K562 (cell line): ENCODE measurements around the gene RARG. TPM values are rescaled to one million over a fixed set of nuclear protein-coding genes. Genes with fewer than 3 reads are reported as not detected.
A peak's percentile ranks its signal among the peaks of the same experiment; 100 is the strongest.

Experiments
- ARNT ChIP-seq, 2 experiments: fragments of 450-650 bp; IDR thresholded peaks; 2 replicates each; pipeline ENCODE4 v1.6.1; 2016; ENCODE audit warnings: mild to moderate bottlenecking in 1 of 2
- BCL6 ChIP-seq: fragments of 250-450 bp; sonication (Bioruptor Pico); IDR thresholded peaks from 2 replicates; pipeline ENCODE4 v1.4.0; 2020
- CBX3 ChIP-seq, 2 experiments: IDR thresholded peaks; 1 replicate in 1 of 2; 2 replicates in 1 of 2; pipeline ENCODE4 v1.6.1; 2012; ENCODE audit warnings: inconsistent platforms in 2 of 2, low read length in 2 of 2, borderline replicate concordance in 1 of 2, control low read depth in 1 of 2
- DEAF1 ChIP-seq: fragments of 450-650 bp; formaldehyde crosslinking; IDR thresholded peaks from 2 replicates; pipeline ENCODE4 v1.4.0; 2020; ENCODE audit warnings: mild to moderate bottlenecking, moderate library complexity
- E2F3 ChIP-seq: fragments of 250-450 bp; sonication (Bioruptor Pico); IDR thresholded peaks from 2 replicates; pipeline ENCODE4 v1.4.0; 2020; ENCODE audit warnings: mild to moderate bottlenecking
- FOXM1 ChIP-seq, 2 experiments: fragments of 450-650 bp in 1 of 2; sonication (generic) in 1 of 2; formaldehyde crosslinking in 1 of 2; IDR thresholded peaks; 2 replicates each; pipeline versions ENCODE4 v1.6.1 to v1.9.0; 2017 to 2022; ENCODE audit warnings: low read depth in 2 of 2, mild to moderate bottlenecking in 2 of 2, missing genetic modification reagents in 1 of 2, moderate library complexity in 1 of 2
- GATAD2B ChIP-seq: fragments of 450-650 bp; IDR thresholded peaks from 2 replicates; pipeline ENCODE4 v1.6.1; 2017; ENCODE audit warnings: mild to moderate bottlenecking, borderline replicate concordance
- HCFC1 ChIP-seq: IDR thresholded peaks from 2 replicates; pipeline ENCODE4 v1.6.1; 2012; ENCODE audit warnings: low read depth, low read length, improper control_type of control experiment
- HDAC2 ChIP-seq: fragments of 450-650 bp; IDR thresholded peaks from 2 replicates; pipeline ENCODE4 v1.6.1; 2016; ENCODE audit warnings: mild to moderate bottlenecking
- HDGF ChIP-seq: fragments of 450-650 bp; IDR thresholded peaks from 2 replicates; pipeline ENCODE4 v1.6.1; 2016
- KLF13 ChIP-seq: fragments of 450-650 bp; IDR thresholded peaks from 2 replicates; pipeline ENCODE4 v1.6.1; 2016; ENCODE audit warnings: missing genetic modification characterization, low read depth, mild to moderate bottlenecking, missing compliant biosample characterization, moderate library complexity, borderline replicate concordance
- LCOR ChIP-seq: sonication (generic); formaldehyde crosslinking; IDR thresholded peaks from 2 replicates; pipeline ENCODE4 v1.8.0; 2022; ENCODE audit warnings: mild to moderate bottlenecking, missing genetic modification reagents
- MTF1 ChIP-seq: fragments of 250-450 bp; sonication (Bioruptor Pico); IDR thresholded peaks from 2 replicates; pipeline ENCODE4 v1.9.0; 2021; ENCODE audit warnings: moderate library complexity, mild to moderate bottlenecking, inconsistent platforms, borderline replicate concordance
- MXI1 ChIP-seq: IDR thresholded peaks from 2 replicates; pipeline ENCODE4 v1.6.1; 2011; ENCODE audit warnings: low read depth, mild to moderate bottlenecking, improper control_type of control experiment, low read length
- NR1H2 ChIP-seq: sonication (generic); formaldehyde crosslinking; IDR thresholded peaks from 2 replicates; pipeline ENCODE4 v1.4.0; 2020; ENCODE audit warnings: mild to moderate bottlenecking, missing genetic modification reagents
- PML ChIP-seq: IDR thresholded peaks from 2 replicates; pipeline ENCODE4 v1.6.1; 2012; ENCODE audit warnings: low read length, inconsistent platforms
- POLR2A ChIP-seq: fragments of 450-650 bp; conservative IDR thresholded peaks from 2 replicates; pipeline ENCODE4 v1.6.1; 2016
- RFX5 ChIP-seq: IDR thresholded peaks from 2 replicates; pipeline ENCODE4 v1.6.1; 2011; ENCODE audit warnings: low read depth, mild to moderate bottlenecking, improper control_type of control experiment, low read length
- SAP30 ChIP-seq: fragments of 200-600 bp; sonication (generic); IDR thresholded peaks from 2 replicates; pipeline ENCODE4 v1.6.1; 2012; ENCODE audit warnings: borderline replicate concordance, low read depth, mild to moderate bottlenecking, moderate library complexity, low read length, control low read depth, inconsistent platforms; ENCODE audit not compliant: insufficient read depth, poor library complexity, severe bottlenecking
- SMAD4 ChIP-seq: fragments of 250-450 bp; sonication (Bioruptor Pico); conservative IDR thresholded peaks from 2 replicates; pipeline ENCODE4 v1.8.0; 2021; ENCODE audit warnings: inconsistent platforms, mild to moderate bottlenecking, moderate library complexity
- TCF3 ChIP-seq: sonication (generic); formaldehyde crosslinking; IDR thresholded peaks from 2 replicates; pipeline ENCODE4 v1.4.0; 2020; ENCODE audit warnings: mild to moderate bottlenecking, missing genetic modification reagents
- TEAD4 ChIP-seq, 2 experiments: sonication (generic) in 1 of 2; formaldehyde crosslinking in 1 of 2; IDR thresholded peaks; 2 replicates each; pipeline versions ENCODE4 v1.6.1 to v1.8.0; 2012 to 2022; ENCODE audit warnings: borderline replicate concordance in 1 of 2, inconsistent platforms in 1 of 2, low read length in 1 of 2, mild to moderate bottlenecking in 1 of 2, missing genetic modification reagents in 1 of 2
- XRCC3 ChIP-seq: fragments of 450-650 bp; IDR thresholded peaks from 2 replicates; pipeline ENCODE4 v1.6.1; 2017; ENCODE audit warnings: mild to moderate bottlenecking, moderate library complexity
- ZNF121 ChIP-seq: sonication (generic); formaldehyde crosslinking; conservative IDR thresholded peaks from 2 replicates; pipeline ENCODE4 v1.8.0; 2022; ENCODE audit warnings: missing genetic modification reagents
- ZNF174 ChIP-seq: fragments of 250-450 bp; sonication (Bioruptor Pico); IDR thresholded peaks from 2 replicates; pipeline ENCODE4 v1.4.0; 2020; ENCODE audit warnings: mild to moderate bottlenecking
- polyA plus RNA-seq, 8 experiments: library from polyadenylated mRNA; depleted of rRNA in 4 of 8; stranded (reverse) in 5 of 8; unstranded in 3 of 8; fragments of >200 nt; fragmentation: Nextera tagmentation in 2 of 8; fragmentation: Illumina TruSeq in 1 of 8; extraction: Ambion mirVana in 2 of 8; extraction: Trizol in 1 of 8; gene quantifications; 2 replicates each; pipeline versions ENCODE4 v1.2.1 to v1.2.3, GENCODE V29; 2011 to 2014; ENCODE audit warnings: inconsistent platforms in 1 of 8, missing spikeins in 1 of 8
- total RNA-seq, 7 experiments: library from RNA; depleted of rRNA in 6 of 7; stranded (reverse); fragments of >200 nt in 6 of 7; fragmentation: Illumina TruSeq in 2 of 7; extraction: Trizol in 2 of 7; gene quantifications; 2 replicates each; pipeline versions ENCODE4 v1.2.1 to v1.2.3, GENCODE V29; 2011 to 2021; ENCODE audit warnings: low replicate concordance in 1 of 7
- TF ChIP-seq, protein P1 (sequence below): IDR thresholded peaks from 2 replicates; pipeline ENCODE4 v1.6.1; 2014; ENCODE audit warnings: antibody characterized with exemption

Gene RARG
- total and polyA plus RNA-seq, 9 of the 15 experiments (the other 6 are each of a cell fraction or from before 2014, with no cell fraction given), result 0.18 to 7.6 (median 3.8) TPM

DNA sequence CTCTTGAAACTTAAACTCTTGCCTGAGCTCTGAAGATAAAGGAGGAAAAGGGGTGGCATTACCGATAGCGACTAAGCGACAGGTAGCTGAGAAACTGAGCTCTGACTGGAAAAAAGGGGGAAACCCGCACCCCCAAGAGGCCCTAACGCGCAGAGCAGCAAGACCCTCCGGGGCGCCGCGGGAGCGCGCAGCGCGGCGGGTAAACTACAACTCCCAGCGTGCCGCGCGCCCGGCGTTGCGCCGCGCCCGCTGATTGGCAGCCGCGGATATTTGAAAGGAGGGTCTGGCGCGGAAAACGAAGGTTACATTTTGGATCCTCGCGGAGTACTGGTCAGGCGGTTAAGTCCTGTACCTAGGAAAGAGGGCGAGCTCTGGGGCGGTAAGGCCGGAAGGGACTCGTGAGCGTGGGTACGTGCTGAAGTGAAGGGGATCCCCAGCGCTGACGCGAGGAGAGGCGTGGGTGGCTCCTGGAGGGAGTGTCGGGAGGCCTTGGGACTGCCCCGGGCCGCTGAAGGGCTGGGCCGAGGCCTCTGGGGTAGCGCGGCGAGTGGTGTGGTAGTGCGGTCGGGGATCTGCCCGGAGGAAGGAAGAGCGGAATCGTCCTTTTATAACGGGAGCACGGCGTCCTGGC lies 36.1 kb upstream of the RARG start, which contains the start of gene ESPL1 (continued):
- TF ChIP-seq HDGF (no peak), SMAD4 (CRISPR knock-in tag) (peak; percentile 56), MXI1 (peak; percentile 79; the same call in 1 of the 2 replicates), ZNF174 (no peak), CBX3 (IDR thresholded peaks at IDR 0.05; ENCODE audit: borderline replicate concordance in 1 of 2, low read length in 2 of 2) (peak in 1 of 2 experiments; percentile 26; a peak in 1 of 3 replicates), TCF3 (peak; percentile 77), KLF13 (tag) (peak; percentile 51; the same call in 1 of the 2 replicates), E2F3 (peak; percentile 40; the same call in 1 of the 2 replicates), NR1H2 (CRISPR knock-in tag) (0 out of 2 replicates have a peak, but pooled peaks have one; percentile 21), BCL6 (CRISPR knock-in tag) (no peak), ZNF121 (CRISPR knock-in tag) (peak; percentile 94), XRCC3 (no peak), LCOR (CRISPR knock-in tag) (peak; percentile 58; the same call in 1 of the 2 replicates), PML (peak; percentile 30; the same call in 1 of the 2 replicates), TEAD4 (IDR thresholded peaks at IDR 0.05; ENCODE audit: low read length) (peak; percentile 35; the same call in 1 of the 2 replicates), TEAD4 (CRISPR knock-in tag; IDR thresholded peaks at IDR 0.05; ENCODE audit: borderline replicate concordance) (no peak), FOXM1 (IDR thresholded peaks at IDR 0.05; ENCODE audit: low read depth) (peak; percentile 92), FOXM1 (CRISPR knock-in tag; IDR thresholded peaks at IDR 0.05; ENCODE audit: low read depth) (peak; percentile 84), ARNT (IDR thresholded peaks at IDR 0.05) (0 out of 4 replicates have a peak, but pooled peaks of 1 of the 2 experiments have one; percentile 50), GATAD2B (peak; percentile 67), HDAC2 (peak; percentile 91), POLR2A (peak; percentile 64), HCFC1 (peak; percentile 96), DEAF1 (CRISPR knock-in tag) (0 out of 2 replicates have a peak, but pooled peaks have one; percentile 50), SAP30 (peak; percentile 96), RFX5 (no peak), MTF1 (CRISPR knock-in tag) (no peak)
- TF ChIP-seq, protein P1, sequence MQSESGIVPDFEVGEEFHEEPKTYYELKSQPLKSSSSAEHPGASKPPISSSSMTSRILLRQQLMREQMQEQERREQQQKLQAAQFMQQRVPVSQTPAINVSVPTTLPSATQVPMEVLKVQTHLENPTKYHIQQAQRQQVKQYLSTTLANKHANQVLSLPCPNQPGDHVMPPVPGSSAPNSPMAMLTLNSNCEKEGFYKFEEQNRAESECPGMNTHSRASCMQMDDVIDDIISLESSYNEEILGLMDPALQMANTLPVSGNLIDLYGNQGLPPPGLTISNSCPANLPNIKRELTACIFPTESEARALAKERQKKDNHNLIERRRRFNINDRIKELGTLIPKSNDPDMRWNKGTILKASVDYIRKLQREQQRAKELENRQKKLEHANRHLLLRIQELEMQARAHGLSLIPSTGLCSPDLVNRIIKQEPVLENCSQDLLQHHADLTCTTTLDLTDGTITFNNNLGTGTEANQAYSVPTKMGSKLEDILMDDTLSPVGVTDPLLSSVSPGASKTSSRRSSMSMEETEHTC, result no peak
